Right forelimb (tissue), 1 donor: ENCODE data around the gene TPTE.
"Not testable (repeated sequence)": the region's sequence is repeated elsewhere in the genome, so short reads cannot be mapped to it uniquely, and the experiment has no call there.

Experiments
- DNase-seq: peaks from one replicate; pipeline ENCODE4 v3.0.0-alpha.2; 2018

TPTE gene

DNA sequence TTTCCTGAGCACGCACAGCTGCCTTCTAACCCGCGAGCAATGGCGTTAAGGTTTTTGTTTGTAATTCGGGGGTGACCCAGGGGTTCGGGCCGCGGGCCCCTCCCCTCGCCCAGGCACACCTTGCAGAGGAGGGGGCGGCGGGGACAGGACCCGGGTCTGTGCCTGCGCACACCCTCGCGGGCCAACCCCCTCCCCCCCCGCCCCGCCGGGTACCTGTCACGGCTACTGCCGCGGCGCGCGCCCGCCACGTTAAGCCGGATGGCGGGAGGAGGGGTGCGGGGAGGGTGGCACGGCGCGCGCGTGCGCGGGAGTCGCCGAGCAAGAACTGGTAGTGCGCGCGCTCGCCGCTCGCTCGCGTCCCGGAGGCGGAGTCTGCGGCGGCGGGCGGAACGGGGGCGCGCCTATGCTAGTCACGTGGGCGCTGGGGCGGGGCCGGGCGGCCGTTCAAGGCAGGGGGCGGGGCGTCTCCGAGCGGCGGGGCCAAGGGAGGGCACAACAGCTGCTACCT is at the start of gene TPTE:
Gene TPTE, plus strand, starts transcription at position 493 of the 508 bp plus-strand sequence. CDS start 17,141 bp downstream, outside the sequence.
- no peak for DNase-seq

DNA sequence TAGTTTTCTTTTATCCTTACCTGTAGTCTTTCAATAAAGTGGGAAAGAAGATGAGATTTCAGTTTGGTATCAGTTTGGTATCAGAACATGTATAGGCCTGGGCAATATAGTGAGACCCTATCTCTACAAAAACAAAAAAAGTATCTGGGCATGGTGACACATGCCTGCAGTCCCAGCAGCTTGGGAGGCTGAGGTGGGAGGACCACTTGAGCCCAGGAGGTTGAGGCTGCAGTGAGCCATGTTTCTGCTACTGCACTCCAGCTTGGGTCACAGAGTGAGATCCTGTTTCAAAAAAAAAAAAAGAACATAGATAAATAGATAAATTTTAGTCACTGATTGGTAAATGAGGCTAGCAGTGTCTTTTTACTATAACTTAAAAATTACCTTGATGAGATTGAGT is 49.4 kb upstream of the TPTE start:
- not testable (repeated sequence) for DNase-seq

DNA sequence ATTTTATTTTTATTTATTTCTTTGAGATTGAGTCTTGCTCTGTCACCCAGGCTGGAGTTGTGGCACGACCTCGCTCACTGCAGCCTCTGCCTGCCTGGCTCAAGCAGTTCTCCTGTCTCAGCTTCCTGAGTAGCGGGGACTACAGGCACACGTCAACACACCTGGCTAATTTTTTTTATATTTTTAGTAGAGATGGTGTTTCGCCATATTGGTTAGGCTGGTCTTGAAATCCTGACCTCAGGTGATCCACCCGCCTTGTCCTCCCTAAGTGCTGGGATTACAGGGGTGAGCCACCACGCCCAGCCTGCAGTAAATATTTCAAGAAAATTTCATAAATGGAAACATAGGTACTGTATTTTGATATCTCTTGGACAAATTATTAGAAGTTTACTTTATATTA is 43.6 kb upstream of the TPTE start:
- DNase-seq: not testable (repeated sequence)

DNA sequence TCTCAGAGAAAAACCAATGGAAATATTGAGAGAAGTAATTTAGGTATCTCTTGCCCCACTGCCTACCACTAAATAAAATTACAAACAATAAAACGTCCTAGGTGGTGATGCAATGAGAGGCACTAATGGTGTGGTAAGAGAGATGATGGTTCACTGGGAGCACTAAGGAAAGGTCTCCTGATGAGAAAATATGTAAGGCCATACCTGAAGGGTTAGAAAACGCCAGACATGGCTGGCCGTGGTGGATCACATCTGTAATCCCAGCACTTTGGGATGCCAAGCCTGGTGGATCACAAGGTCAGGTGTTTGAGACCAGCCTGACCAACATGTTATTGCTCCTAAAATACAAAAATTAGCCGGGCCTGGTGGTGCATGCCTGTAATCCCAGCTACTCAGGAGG is 41.5 kb upstream of the TPTE start:
- DNase-seq: not testable (repeated sequence)

- not testable (repeated sequence) for DNase-seq
Observed at GRCh38 chr21:10484864-10485263, 36.5 kb upstream of the TPTE start.

DNA sequence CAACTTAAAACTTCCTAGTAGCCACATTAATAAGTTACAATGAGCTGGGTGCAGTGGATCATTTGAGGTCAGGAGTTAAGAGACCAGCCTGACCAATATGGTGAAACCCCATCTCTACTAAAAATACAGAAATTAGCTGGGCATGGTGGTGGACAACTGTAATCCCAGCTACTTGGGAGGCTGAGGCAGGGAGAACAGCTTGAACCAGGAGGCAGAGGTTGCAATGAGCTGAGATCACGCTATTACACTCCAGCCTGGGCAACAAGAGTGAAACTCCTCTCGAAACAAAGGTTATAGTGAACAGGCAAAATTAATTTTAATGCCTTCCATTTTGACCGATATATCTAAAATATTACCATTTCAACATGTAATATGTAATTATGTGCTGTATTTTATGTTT is 30.9 kb upstream of the TPTE start:
- not testable (repeated sequence) for DNase-seq

DNA sequence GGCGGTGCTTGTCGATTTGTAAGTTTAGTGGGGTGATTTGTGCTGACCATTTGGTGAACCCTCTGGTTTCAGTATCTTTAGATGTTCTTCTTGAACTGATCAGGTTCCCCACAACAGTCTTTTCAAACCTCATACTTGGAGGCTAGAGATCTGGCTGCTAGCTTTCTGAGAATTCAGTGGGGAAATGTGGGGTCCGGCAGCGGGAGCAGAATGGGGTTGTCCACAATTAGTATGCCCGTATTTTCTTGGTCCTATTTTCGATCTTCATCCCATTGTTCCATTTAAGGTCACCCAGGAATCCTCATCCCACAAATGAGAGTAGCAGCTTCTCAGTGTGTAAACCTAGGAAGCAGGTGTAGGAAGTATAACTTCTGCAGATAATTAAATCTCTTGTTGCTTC is 10.3 kb upstream of the TPTE start:
- DNase-seq: no peak

DNA sequence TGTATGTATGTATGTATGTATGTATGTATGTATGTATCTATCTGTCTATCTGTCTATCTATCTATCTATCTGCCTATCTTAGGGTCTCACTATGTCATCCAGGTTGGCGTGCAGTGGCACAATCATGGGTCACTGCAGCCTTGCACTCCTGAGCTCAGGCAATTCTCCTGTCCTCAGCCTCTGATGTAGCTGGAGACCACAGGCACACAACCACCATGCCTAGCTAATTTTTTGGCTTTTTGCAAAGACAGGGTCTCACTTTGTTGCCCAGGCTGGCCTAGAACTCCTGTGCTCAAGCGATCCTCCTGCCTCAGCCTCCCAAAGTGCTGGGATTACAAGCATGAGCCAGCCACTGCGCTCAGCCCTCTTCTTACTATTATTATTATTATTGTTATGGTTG is 4.5 kb upstream of the TPTE start:
- not testable (repeated sequence) for DNase-seq

DNA sequence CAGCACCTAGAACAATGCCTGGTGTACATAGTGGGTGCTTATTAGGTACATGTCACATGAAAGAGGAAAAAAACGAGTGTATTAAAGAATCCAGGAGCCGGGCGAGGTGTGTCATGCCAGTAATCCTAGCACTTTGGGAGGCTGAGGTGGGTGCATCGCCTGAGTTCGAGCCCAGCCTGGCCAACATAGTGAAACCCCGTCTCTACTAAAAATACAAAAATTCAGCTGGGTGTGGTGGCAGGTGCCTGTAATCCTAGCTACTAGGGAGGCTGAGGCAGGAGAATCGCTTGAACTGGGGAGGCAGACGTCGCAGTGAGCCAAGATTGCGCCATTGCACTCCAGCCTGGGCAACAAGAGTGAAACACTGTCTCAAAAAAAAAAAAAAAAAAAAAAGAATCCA is 3.5 kb upstream of the TPTE start:
- not testable (repeated sequence) for DNase-seq

DNA sequence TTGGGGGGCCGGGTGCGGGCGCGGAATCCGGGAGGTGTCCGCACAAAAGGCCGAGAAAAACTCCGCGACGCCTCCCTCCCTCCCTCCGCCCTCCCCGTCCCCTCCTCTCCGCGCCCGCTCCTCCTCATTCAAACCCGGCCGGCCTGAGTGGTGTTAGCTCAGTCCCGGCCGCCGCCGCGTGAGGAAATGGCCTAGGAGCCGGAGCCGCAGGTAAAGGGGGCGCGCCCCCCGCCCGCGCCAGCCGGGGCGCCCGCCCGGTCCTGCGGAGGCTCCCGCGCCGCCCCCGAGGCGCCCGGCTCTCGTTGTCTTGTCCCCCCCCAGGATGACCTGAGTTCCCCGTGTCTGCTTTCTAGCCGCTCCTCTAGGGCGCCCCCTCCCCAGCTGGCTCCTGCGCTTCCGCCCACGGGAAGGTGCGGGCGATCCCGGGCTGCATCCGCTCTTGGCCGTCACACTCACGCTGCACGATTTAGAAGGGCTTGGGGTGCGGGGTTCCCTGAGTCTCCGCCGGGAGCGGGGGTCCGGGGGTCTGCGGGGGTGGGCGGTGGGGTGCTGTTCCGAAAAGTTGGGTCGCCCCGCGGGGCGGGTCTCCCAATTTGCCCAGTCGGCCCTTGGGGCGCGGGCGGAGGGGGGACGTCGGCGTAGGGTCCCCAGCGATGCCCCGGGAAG is 585 bp downstream of the TPTE start:
- DNase-seq: not testable (repeated sequence)

GRCh38 chr21:10539956-10540355 is 18.6 kb downstream of the TPTE start:
- DNase-seq: no peak

DNA sequence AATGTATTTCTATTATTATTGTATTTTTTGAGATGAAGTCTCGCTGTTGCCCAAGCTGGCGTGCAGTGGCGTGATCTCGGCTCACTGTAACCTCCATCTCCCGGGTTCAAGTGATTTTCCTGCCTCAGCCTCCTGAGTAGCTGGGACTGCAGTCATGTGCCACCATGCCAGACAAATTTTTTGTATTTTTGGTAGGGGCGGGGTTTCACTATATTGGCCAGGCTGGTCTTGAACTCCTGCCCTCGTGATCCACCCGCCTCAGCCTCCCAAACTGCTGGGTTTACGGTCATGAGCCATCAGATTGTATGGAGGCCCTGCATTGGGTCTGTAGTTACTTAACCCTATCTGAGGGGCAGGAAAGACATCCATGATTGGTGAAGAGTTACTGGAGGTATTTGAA is 23.0 kb downstream of the TPTE start:
- DNase-seq: not testable (repeated sequence)

GRCh38 chr21:10547868-10548267 is 26.5 kb downstream of the TPTE start:
- not testable (repeated sequence) for DNase-seq

DNA sequence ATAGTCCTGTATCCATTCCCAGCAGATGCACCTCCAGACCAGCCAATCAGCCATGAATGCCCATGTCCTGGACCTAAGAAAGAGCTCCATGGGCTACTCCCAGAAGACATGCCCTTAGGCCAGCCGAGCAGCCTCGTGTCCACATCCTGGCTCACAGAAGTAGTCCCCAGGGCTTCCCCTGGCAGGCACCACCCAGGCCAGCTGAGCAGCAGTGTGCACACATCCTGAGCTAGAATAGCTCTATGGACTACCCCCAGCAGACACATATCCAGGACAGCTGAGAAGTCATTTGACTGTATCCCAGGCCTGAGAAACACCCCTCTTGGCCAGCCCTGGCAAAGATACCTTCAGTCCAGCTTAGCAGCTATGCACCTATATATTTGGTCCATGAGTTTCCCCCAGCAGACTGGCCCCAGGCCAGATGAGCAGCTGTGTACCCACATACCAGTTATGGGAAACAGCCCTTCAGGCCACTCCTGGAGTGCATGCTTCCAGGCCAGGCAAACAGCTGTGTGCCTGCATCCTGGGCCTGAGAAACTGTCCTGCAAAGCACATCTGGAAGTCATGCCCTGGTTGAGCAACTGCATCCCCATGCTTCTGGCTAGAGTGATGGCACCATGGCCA is 27.1 kb downstream of the TPTE start:
- not testable (repeated sequence) for DNase-seq

DNA sequence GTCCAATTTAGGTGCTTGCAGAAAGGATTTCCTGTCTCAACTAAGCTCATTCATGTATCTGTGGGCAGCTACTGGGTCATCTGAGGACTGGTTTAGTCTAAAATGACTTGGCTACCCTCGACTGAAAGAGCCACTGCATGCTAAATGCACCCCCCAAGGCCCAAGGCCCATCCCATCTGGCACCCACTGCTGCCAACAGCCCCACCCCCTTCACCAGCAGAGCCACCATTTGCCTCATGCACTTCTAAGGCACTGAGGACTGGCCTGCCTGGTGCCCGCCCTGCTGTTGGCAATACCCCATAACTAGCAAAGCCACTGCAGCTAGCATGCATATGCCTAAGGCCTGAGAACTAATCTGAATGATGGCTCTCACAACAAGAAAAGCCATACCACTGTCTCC is 49.4 kb downstream of the TPTE start:
- not testable (repeated sequence) for DNase-seq

DNA sequence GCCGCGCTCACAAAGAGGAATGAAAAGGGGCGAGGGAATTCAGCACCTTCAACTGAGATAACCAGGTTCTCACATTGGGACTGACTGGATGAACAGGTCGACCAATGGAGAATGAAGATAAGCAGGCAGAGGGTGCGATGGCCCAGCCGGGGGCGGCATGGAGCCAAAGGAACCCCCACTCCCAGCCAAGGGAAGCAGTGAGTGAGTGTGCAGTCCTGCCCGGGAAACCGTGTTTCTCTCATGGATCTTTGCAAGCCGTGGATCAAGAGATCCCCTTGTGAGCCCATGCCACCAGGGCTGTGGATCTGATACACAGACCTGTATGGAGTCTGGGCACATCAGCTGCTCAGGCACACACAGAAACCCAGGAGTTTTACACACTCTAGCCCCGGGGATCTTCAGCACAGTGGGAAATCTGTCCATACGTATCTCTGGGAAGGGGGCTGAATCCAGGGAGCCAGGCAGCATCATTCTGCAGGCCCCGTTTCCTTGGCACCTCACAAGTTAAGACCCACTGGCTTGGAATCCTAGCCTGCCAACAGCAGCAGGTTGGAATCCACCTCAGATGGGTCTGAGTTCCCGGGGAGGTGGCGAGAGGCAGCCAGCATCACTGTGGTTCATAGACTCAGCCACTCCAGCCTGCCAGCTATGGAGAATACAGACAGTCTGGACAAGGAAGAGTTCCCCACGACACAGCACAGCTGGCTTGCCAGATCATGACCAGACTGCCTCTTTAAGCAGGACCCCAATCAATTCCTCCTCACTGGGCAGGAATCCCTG is 53.3 kb downstream of the TPTE start:
- not testable (repeated sequence) for DNase-seq

DNA sequence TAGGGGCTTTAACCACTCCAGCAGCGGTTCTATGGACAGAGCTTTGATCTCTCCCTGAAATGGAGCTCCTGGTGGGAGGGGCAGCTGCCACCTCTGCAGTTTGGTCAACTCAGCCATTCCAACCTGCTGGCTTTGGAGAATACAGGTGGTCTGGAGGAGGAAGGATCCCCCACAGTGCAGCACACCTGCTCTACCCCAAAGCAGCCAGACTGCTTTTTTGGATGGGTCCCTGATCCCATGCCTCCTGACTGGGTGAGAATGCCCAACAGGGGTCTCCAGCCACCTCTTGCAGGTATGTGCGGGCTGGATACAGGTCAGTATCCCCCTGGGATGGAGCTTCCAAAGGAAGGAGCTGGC is 53.9 kb downstream of the TPTE start:
- DNase-seq: no peak

DNA sequence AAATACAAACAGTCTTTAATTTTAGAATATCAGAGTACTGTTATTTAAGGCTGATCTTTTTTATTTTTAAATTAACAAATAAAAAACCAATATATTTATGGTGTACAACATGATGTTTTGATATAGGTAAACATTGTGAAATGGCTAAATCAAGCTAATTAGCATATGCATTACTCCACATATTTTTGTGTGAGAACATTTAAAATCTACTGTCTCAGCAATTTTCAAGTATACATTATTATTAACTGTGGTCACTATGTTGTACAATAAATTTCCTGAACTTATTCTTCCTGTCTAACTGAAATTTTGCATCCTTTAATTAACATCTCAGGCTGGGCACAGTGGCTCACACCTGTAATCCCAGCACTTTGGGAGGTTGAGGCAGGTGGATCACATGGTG is 57.5 kb downstream of the TPTE start:
- not testable (repeated sequence) for DNase-seq

GRCh38 chr21:10589115-10589514 is 67.7 kb downstream of the TPTE start:
- not testable (repeated sequence) for DNase-seq

GRCh38 chr21:10607074-10607473 is 85.7 kb downstream of the TPTE start:
- DNase-seq: not testable (repeated sequence)

GRCh38 chr21:10614285-10614684 is 92.9 kb downstream of the TPTE start:
- not testable (repeated sequence) for DNase-seq

GRCh38 chr21:10616061-10616460 is 94.7 kb downstream of the TPTE start:
- not testable (repeated sequence) for DNase-seq

GRCh38 chr21:10616535-10616934 is 95.2 kb downstream of the TPTE start:
- DNase-seq: no peak
